Adrenal gland (tissue), 12 donors: ENCODE results near the gene TAB2. TPM values are rescaled to one million over a fixed set of nuclear protein-coding genes. Genes with fewer than 3 reads are reported as not detected.
A peak's percentile ranks its signal among the peaks of the same experiment; 100 is the strongest.
"Not testable (repeated sequence)": the region's sequence is repeated elsewhere in the genome, so short reads cannot be mapped to it uniquely, and the experiment has no call there.

Experiments
- DNase-seq, 7 donors: peaks; one replicate each; pipeline ENCODE4 v3.0.0-alpha.2; 2019 to 2020
- H3K27ac ChIP-seq, 5 donors: fragments of 200-600 bp; sonication (generic) in 4 of 5; 1 replicate in 3 of 5; 2 replicates in 2 of 5; pipeline versions ENCODE4 v1.5.1 to v1.8.0; 2016 to 2020; ENCODE audit warnings: mild to moderate bottlenecking in 1 of 5
- H3K27me3 ChIP-seq: fragments of 200-600 bp; 2 replicates; pipeline ENCODE4 v1.8.0; 2021
- H3K36me3 ChIP-seq, 2 donors: fragments of 200-600 bp; replicated peaks in 1 of 2; 1 replicate in 1 of 2; 2 replicates in 1 of 2; pipeline versions ENCODE4 v1.5.1 to v1.8.0; 2018 to 2022
- H3K4me1 ChIP-seq, 2 donors: fragments of 200-600 bp; replicated peaks in 1 of 2; 1 replicate in 1 of 2; 2 replicates in 1 of 2; pipeline versions ENCODE4 v1.5.1 to v1.8.0; 2018 to 2021
- H3K4me3 ChIP-seq, 4 donors: fragments of 200-600 bp; sonication (generic) in 3 of 4; one replicate each; pipeline ENCODE4 v1.5.1; 2016 to 2018
- H3K9me3 ChIP-seq, 3 donors: fragments of 200-600 bp; sonication (generic) in 1 of 3; replicated peaks in 1 of 3; 1 replicate in 2 of 3; 2 replicates in 1 of 3; pipeline versions ENCODE4 v1.5.1 to v1.8.0; 2016 to 2021
- CTCF ChIP-seq, 6 experiments: fragments of 450-650 bp in 4 of 6; fragments of 200-600 bp in 2 of 6; sonication (generic) in 1 of 6; IDR thresholded peaks; 1 replicate in 5 of 6; 2 replicates in 1 of 6; pipeline versions ENCODE4 v1.5.1 to v1.8.0; 2016 to 2021; ENCODE audit warnings: antibody characterized with exemption in 6 of 6, mild to moderate bottlenecking in 2 of 6, moderate library complexity in 1 of 6
- POLR2A ChIP-seq, 2 donors: fragments of 450-650 bp; IDR thresholded peaks; one replicate each; pipeline ENCODE4 v1.6.1; 2017; ENCODE audit warnings: antibody characterized with exemption in 2 of 2, mild to moderate bottlenecking in 2 of 2, moderate library complexity in 1 of 2
- WGBS, 4 donors: extraction: QIAGEN DNeasy Blood & Tissue Kit in 2 of 4; methylation state at CpG; one replicate each; pipeline versions ENCODE4 v1.1.5 to v1.1.7; 2013 to 2017; 5-methylcytosine and 5-hydroxymethylcytosine counted together
- intact Hi-C, 2 donors: fragments of 100-400 bp; cut with DNase I; formaldehyde crosslinking; loops; one replicate each; pipeline versions ENCODE4 v1.14.1 to v1.15.0; 2022 to 2023
- polyA plus RNA-seq, 3 donors: library from polyadenylated mRNA; stranded (reverse); fragments of 200-250 nt in 2 of 3; fragments of 350-450 nt in 1 of 3; fragmentation: Illumina TruSeq in 1 of 3; extraction: RNeasy Lipid Tissue Mini Kit (QIAGEN cat#74804) in 1 of 3; gene quantifications; one replicate each; pipeline ENCODE4 v1.2.3, GENCODE V29; 2013 to 2014
- total RNA-seq, 9 donors: library from RNA; depleted of rRNA in 4 of 9; stranded (reverse); fragments of >200 nt in 4 of 9; fragments of 120-200 nt in 1 of 9; fragmentation: NEBNext Ultra II Directional in 1 of 9; extraction: Animal tissue kit (Norgen Biotek cat#: 25700) in 1 of 9; gene quantifications; one replicate each; pipeline versions ENCODE4 v1.1.0 to v1.2.4, GENCODE V29; 2013 to 2023
- donor health status: healthy with polysubstance abuse.
- donor health status: Bipolar disorder and iron deficiency.
- donor health status: DM: yes; HTN: yes; CAD: no.
- donor health status: DM: no; HTN: no; CAD: no.
- donor health status: DM: no; HTN: no; CAD: no.
- donor health status: DM: yes; HTN: yes; CAD: no.

TAB2 gene
- total and polyA plus RNA-seq, 12 donors, result 10.8 to 68.8 (median 43.9) TPM

- WGBS, 4 donors, result 60 to 72% (median 64%) methylated on average over 8 of the region's 8 CpGs
- Histone ChIP-seq H3K4me3 (no peak overlapping the region), H3K36me3 (no peaks in the 10 kb centered on the region), H3K27me3 (no peaks in the 10 kb centered on the region), H3K27ac (no peak overlapping the region), H3K4me1 (peaks cover 0 to 14% of the 10 kb centered on the region in 2 donors), H3K9me3 (no peaks in the 10 kb centered on the region)
- DNase-seq, result peak in 1 of 7 donors; percentile 11
- TF ChIP-seq CTCF (IDR thresholded peaks at IDR 0.05) (no peak), POLR2A (IDR thresholded peaks at IDR 0.05) (no peak)
- intact Hi-C loops, result no loop called here
Measured at GRCh38 chr6:149443411-149444181, 126.1 kb downstream of the TAB2 start.

GRCh38 chr6:149444360-149445094, 127.0 kb downstream of the TAB2 start:
- peak in 1 of 7 donors; percentile 9 for DNase-seq
- peaks cover 0 to 14% of the 10 kb centered on the region in 2 donors for H3K4me1 ChIP-seq
- intact Hi-C loops, H3K4me3 ChIP-seq, H3K27ac ChIP-seq, H3K36me3 ChIP-seq, H3K9me3 ChIP-seq, H3K27me3 ChIP-seq: not testable (repeated sequence)
- 62 to 84% (median 65%) methylated on average over 2 to 3 of the region's 3 CpGs for WGBS, 4 donors

GRCh38 chr6:149445095-149445466, 127.6 kb downstream of the TAB2 start:
- Histone ChIP-seq H3K9me3 (no peaks in the 10 kb centered on the region), H3K4me3 (no peak overlapping the region), H3K27ac (no peak overlapping the region), H3K27me3 (no peaks in the 10 kb centered on the region), H3K36me3 (no peaks in the 10 kb centered on the region), H3K4me1 (peaks cover 0 to 14% of the 10 kb centered on the region in 2 donors)
- WGBS, 4 donors, result 20 to 75% (median 56%) methylated on average over 1 to 6 of the region's 6 CpGs
- intact Hi-C loops, result no loop called here
- DNase-seq, result peak in 3 of 7 donors; percentile 21 to 48 (median 36)
- TF ChIP-seq CTCF (IDR thresholded peaks at IDR 0.05) (peak in 1 of 6 experiments; percentile 8), POLR2A (IDR thresholded peaks at IDR 0.05) (no peak)

- intact Hi-C loops, result no loop called here
- 92 to 97% (median 96%) methylated on average over 7 of the region's 7 CpGs for WGBS, 4 donors
- no peak overlapping the region for H3K27ac ChIP-seq
Measured at GRCh38 chr6:149445573-149445972, 128.1 kb downstream of the TAB2 start.

More at GRCh38 chr6:149445573-149445972, 128.1 kb downstream of the TAB2 start:
- Histone ChIP-seq H3K9me3 (no peaks in the 10 kb centered on the region), H3K4me1 (peaks cover 0 to 15% of the 10 kb centered on the region in 2 donors), H3K27me3 (no peaks in the 10 kb centered on the region), H3K36me3 (no peaks in the 10 kb centered on the region), H3K4me3 (no peak overlapping the region)
- TF ChIP-seq POLR2A (IDR thresholded peaks at IDR 0.05) (no peak), CTCF (IDR thresholded peaks at IDR 0.05) (no peak)
- DNase-seq, result no peak
